Rectal smooth muscle tissue (tissue), 1 donor: ENCODE results near the gene SLC26A8.
"Not testable (repeated sequence)": the region's sequence is repeated elsewhere in the genome, so short reads cannot be mapped to it uniquely, and the experiment has no call there.

Experiments
- H3K27ac ChIP-seq: one replicate; pipeline ENCODE4 v1.7.0; 2013; ENCODE audit warnings: low read depth, low read length, inconsistent platforms
- H3K27me3 ChIP-seq: one replicate; pipeline ENCODE4 v1.7.0; 2013; ENCODE audit warnings: low read length; ENCODE audit not compliant: control insufficient read depth, insufficient read depth
- H3K36me3 ChIP-seq: one replicate; pipeline ENCODE4 v1.7.0; 2013; ENCODE audit warnings: low read length; ENCODE audit not compliant: control insufficient read depth, insufficient read depth
- H3K4me1 ChIP-seq: one replicate; pipeline ENCODE4 v1.7.0; 2013; ENCODE audit warnings: low read length; ENCODE audit not compliant: control insufficient read depth, insufficient read depth
- H3K4me3 ChIP-seq: one replicate; pipeline ENCODE4 v1.7.0; 2013; ENCODE audit warnings: low read length
- H3K9ac ChIP-seq: one replicate; pipeline ENCODE4 v1.7.0; 2013; ENCODE audit warnings: low read length

The SLC26A8 gene

GRCh38 chr6:35931873-35932272 is 92.6 kb downstream of the SLC26A8 start:
- not testable (repeated sequence) for H3K27ac ChIP-seq, H3K9ac ChIP-seq, H3K36me3 ChIP-seq, H3K4me1 ChIP-seq, H3K27me3 ChIP-seq, H3K4me3 ChIP-seq

GRCh38 chr6:35931120-35931561 is 93.3 kb downstream of the SLC26A8 start:
- Histone ChIP-seq H3K4me1 (no peaks in the 10 kb centered on the region), H3K4me3 (no peak overlapping the region), H3K27me3 (no peaks in the 10 kb centered on the region)

GRCh38 chr6:35929601-35930000 is 94.8 kb downstream of the SLC26A8 start:
- Histone ChIP-seq H3K27ac (no peak overlapping the region), H3K4me3 (no peak overlapping the region), H3K9ac (no peak overlapping the region), H3K27me3 (no peaks in the 10 kb centered on the region), H3K4me1 (no peaks in the 10 kb centered on the region), H3K36me3 (no peaks in the 10 kb centered on the region)

More at GRCh38 chr6:35931120-35931561, 93.3 kb downstream of the SLC26A8 start:
- Histone ChIP-seq H3K9ac (no peak overlapping the region), H3K27ac (no peak overlapping the region), H3K36me3 (no peaks in the 10 kb centered on the region)

GRCh38 chr6:35926509-35927215 is 97.8 kb downstream of the SLC26A8 start:
- H3K9ac ChIP-seq: no peak overlapping the region
- H3K4me3 ChIP-seq: no peak overlapping the region
- no peaks in the 10 kb centered on the region for H3K4me1 ChIP-seq
- no peaks in the 10 kb centered on the region for H3K27me3 ChIP-seq
- no peak overlapping the region for H3K27ac ChIP-seq
- no peaks in the 10 kb centered on the region for H3K36me3 ChIP-seq

GRCh38 chr6:35925961-35926360 is 98.5 kb downstream of the SLC26A8 start:
- Histone ChIP-seq H3K4me3 (no peak overlapping the region), H3K27ac (no peak overlapping the region), H3K27me3 (no peaks in the 10 kb centered on the region), H3K4me1 (no peaks in the 10 kb centered on the region), H3K9ac (no peak overlapping the region), H3K36me3 (no peaks in the 10 kb centered on the region)

DNA sequence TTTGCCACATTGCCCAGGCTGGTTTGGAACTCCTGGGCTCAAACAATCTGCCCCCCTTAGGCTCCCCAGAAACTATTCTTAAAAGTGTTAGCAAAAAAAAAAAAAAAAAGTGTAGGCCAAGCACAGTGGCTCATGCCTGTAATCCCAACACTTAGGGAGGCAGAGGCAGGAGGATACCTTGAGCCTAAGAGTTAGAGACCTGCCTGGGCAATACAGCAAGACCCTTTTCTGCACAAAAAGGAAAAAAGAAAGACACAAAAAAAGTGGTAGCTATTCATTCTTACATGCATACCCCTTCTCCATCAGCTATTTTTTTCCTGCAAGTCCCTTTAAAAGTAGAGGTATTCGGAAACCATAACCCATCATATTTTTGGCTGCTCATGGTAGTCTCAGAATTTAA is 100.3 kb downstream of the SLC26A8 start:
- Histone ChIP-seq H3K4me1 (no peaks in the 10 kb centered on the region), H3K9ac (no peak overlapping the region), H3K27ac (no peak overlapping the region), H3K4me3 (no peak overlapping the region), H3K36me3 (no peaks in the 10 kb centered on the region), H3K27me3 (no peaks in the 10 kb centered on the region)

GRCh38 chr6:35922139-35922554 is 102.3 kb downstream of the SLC26A8 start:
- H3K27ac ChIP-seq: no peak overlapping the region

GRCh38 chr6:35920793-35921732 is 103.4 kb downstream of the SLC26A8 start, which contains the start of gene SRPK1:
Gene SRPK1, minus strand, starts transcription at chr6:35921098. Its CDS starts 42 bp downstream, at chr6:35921056.
- H3K4me3 ChIP-seq: peak within 1 kb of the TSS; percentile 87
- H3K9ac ChIP-seq: peak within 1 kb of the TSS; percentile 62
- H3K27ac ChIP-seq: peak within 1 kb of the TSS; percentile 14
- no peaks in the 10 kb centered on the region for H3K4me1 ChIP-seq
- H3K36me3 ChIP-seq: no peaks in the 10 kb centered on the region
- H3K27me3 ChIP-seq: no peaks in the 10 kb centered on the region

More at GRCh38 chr6:35922139-35922554, 102.3 kb downstream of the SLC26A8 start:
- Histone ChIP-seq H3K4me3 (no peak overlapping the region), H3K27me3 (no peaks in the 10 kb centered on the region), H3K36me3 (no peaks in the 10 kb centered on the region), H3K4me1 (no peaks in the 10 kb centered on the region), H3K9ac (no peak overlapping the region)

DNA sequence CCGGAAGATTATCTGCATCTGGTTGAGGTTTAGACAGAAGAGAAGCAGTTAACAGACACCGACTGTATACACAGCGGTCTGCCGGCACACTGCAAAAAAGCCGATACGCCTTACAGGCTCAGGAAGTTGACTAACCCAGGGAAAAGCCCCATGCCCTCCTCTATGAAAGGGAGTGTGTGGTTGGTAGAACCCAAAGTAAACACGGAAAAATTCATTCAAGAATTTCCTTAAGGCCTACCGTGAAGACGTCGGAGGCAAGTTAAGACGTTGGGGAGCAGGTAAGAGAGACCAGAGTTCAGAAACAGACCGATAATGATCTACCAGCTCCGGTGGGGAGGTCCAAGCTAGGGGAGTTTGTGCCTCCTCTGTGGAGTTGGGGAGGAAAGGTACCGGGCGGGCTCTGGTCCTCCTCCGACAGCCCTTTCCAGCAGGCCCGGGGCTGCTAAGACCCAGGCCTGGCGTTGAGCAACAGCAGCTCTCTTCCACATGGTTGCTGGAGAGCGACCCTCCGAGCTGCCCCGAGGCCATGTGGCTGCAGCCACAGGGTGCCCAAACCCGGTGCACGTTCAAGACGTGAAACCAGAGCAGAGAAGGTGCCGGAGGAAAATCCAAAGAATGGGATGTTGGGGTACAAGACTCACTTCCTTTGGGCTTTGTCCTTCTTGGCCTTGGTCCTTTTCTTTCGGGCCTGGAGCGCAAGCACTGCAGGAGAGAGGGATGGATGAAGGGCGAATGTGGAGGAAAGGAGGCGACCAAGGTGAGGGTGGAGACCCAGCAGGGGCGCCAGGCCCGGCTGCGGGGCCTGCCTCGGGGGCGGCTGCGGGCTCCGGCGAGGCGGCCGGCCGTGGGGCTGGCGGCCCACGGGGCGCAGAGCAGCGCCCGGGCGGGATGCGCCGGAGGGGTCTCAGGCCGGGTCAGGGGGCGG is 104.4 kb downstream of the SLC26A8 start:
- Histone ChIP-seq H3K36me3 (peaks cover 2% of the 10 kb centered on the region), H3K9ac (peak overlapping the region; percentile 59), H3K4me1 (no peaks in the 10 kb centered on the region), H3K27me3 (no peaks in the 10 kb centered on the region), H3K4me3 (peak overlapping the region; percentile 75), H3K27ac (no peak overlapping the region)

- H3K36me3 ChIP-seq: peaks cover 2% of the 10 kb centered on the region
- no peak overlapping the region for H3K9ac ChIP-seq
- peak overlapping the region; percentile 75 for H3K4me3 ChIP-seq
- no peaks in the 10 kb centered on the region for H3K4me1 ChIP-seq
- H3K27ac ChIP-seq: no peak overlapping the region
- no peaks in the 10 kb centered on the region for H3K27me3 ChIP-seq
Observed at GRCh38 chr6:35919085-35919826, 105.2 kb downstream of the SLC26A8 start.

DNA sequence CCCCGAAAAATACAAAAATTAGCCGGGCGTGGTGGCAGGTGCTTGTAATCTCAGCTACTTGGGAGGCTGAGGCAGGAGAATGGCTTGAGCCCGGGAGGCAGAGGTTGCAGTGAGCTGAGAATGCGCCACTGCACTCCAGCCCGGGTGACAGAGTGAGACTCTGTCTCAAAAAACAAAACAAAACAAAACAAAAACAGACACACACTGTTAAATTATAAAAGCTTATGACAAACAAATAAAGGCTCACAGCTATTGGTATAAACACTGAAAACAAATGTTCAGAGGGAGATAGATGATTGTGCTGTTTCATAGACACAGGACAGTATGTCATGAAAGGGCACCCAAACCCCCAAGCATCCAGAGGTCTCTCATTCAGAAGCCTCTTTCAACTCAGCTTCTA is 107.5 kb downstream of the SLC26A8 start:
- not testable (repeated sequence) for H3K4me3 ChIP-seq, H3K27ac ChIP-seq, H3K9ac ChIP-seq, H3K36me3 ChIP-seq, H3K27me3 ChIP-seq, H3K4me1 ChIP-seq
